Measurements from ENCODE around the gene TMEM131L. TPM values are rescaled to one million over a fixed set of nuclear protein-coding genes. Genes with fewer than 3 reads are reported as not detected.

Gene TMEM131L
- total RNA-seq, 1 donor from 2014 or later = 14.0 TPM

DNA sequence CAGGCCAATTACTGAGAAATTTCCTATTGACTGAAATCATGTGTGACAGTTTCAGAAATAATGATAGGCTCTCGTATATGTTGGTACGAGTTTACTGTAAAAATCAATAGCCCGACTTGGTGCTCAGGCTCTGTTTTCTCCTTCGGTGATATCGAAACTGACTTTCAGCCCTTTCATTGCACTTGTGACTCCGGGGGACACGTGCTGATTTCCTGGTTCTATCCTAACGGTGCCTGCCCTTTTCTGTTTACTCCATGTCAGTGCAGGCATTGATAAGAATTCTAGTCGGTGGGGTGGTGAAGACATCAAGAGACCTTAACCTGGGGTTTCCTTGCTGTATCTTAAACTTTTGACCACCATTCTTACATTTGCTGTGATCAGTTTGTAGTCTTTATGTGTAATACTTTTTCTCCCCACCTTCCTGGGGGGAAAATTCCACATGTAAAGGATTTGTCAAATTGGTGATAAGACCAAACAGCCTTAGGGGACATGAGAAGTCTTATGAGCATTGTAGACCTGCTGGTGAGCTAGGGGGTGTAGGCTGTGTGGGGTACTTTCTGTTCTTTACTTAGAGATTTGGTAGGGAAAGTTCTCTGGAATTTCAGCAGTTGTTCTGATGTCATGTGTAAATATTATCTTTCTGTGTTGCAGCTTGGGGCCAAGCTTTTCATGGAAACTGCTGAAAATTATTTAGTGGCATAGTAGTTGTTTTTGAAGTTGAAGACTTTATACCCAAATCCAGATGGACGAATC, 52.7 kb downstream of the TMEM131L start:
- peak; percentile 68 for DNase-seq (ENCODE audit: low spot score)
- ATAC-seq = peak; percentile 78

DNA sequence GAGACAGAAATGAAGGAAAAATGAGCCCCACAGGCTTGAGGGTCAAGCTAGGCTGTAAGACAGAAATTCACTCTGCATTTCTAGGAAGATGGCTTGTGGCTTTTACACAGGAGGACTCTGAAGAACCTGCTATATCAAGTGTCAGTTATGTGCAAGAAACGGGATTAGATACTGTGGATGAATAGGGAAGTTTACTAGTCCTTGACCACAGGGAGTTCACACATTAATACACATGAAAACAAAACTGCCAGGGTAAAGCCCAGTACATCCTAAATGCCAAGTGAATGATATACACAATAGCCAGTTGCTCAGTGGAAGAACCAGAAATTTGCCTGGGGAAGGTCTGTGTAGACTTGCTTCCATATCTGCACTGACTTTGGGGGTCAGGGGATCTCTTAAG, 53.5 kb downstream of the TMEM131L start:
- ATAC-seq (no peak), DNase-seq (ENCODE audit: low spot score) (no peak)

DNA sequence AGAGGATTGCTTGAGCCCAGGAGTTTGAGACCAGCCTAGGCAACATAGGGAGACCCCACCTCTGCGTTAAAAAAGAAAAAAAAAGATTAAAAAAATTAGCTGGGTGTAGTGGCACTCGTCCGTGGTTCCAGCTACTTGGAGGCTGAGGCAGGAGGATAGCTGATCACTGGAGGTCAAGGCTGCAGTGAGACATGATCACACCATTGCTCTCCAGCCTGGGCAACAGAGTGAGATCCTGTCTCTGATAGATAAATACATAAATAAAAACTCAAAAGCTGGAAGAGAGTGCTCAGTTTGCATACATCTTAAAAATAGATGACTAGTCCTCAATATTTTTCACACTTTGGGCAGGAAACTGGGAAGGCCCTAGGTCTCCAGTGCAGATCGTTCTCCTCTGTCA, 54.1 kb downstream of the TMEM131L start:
- no peak for DNase-seq (ENCODE audit: low spot score)

DNA sequence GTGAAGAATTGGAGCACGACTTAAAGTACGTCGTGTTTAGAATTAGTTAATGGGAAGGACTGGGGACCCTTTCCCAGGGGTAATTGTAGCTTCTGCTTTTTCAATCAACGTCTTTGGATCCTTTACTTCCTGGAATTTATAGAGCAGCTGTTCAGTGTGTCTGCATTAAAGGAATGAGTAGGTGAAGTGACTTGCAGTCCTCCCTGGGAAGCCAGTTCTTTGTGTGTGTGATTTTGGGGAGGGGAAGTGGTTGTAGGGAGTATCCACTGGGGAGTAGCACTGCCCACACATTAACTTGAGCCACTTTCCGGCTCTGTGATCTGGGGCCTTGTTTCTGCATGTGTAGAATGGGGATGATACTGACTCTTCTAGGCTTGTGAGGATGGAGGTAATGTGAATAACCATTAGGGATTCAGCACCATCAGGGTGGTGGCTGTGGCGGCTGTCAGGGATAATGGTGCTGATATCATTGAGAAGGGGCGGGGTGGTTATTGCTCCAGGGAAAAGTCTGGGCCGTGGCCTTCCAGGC, 54.7 kb downstream of the TMEM131L start:
- DNase-seq (ENCODE audit: low spot score) (no peak), ATAC-seq (no peak)

More for the DNA sequence above, 54.1 kb downstream of the TMEM131L start:
- no peak for ATAC-seq

- DNase-seq (ENCODE audit: low spot score) (no peak), ATAC-seq (no peak)
Observed at GRCh38 chr4:153521478-153521877, 55.3 kb downstream of the TMEM131L start.

DNA sequence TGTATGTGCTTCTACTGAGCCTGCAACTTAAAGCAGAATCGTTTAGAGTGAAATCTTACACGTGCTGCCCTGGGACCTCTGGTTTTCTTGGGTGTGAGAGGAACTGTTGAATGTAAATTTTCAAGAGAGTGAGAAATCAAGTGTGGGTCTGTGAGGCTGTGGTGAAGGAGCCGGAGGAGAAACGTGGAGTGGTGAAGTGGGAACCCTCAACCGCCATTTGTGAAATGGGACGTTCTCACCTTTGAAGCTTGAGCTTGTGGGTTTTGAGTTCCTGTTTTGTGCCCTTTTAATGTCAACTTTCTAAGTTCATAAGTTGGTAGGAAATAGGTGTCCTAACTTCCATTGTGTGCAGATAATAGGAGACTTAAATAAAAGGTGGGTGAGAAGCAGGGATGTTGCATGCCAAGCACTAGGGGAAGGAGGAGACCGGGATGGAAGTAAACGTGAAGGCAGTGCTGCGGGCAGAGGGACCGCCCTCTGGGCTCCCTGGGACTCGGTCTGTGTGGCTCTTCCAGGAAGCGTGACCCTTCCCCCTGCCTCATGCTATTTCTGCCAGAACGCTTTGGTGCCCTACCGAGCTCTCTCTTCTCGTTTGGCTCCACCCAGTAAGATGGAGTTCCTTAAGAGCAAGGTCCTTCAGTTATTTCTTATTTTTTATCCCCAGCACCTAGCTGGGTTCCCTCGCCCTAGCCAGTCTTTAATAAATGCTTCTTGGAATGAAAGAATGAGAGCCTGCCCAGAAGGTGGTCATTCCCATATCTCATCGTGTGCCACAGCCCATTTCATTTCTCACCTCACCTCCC, 56.0 kb downstream of the TMEM131L start:
- DNase-seq (ENCODE audit: low spot score) (no peak), ATAC-seq (no peak)

DNA sequence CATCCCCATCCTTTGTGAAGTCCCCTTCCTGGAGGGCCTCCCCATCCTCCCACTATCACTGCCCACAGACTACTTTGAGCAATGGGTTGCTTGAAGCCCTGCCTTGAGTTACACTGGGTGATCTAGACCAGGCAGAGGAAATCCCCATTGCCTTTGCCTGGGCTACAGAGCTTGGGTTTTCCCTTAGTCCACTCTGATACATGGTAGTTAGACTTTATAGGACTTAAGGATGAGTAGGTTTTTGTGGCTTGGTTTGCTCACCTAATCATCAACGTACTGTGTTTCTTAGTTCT, 56.6 kb downstream of the TMEM131L start:
- ATAC-seq (no peak), DNase-seq (ENCODE audit: low spot score) (no peak)

- DNase-seq (ENCODE audit: low spot score) (no peak), ATAC-seq (no peak)
Observed at GRCh38 chr4:153523164-153523796, 57.1 kb downstream of the TMEM131L start.

DNA sequence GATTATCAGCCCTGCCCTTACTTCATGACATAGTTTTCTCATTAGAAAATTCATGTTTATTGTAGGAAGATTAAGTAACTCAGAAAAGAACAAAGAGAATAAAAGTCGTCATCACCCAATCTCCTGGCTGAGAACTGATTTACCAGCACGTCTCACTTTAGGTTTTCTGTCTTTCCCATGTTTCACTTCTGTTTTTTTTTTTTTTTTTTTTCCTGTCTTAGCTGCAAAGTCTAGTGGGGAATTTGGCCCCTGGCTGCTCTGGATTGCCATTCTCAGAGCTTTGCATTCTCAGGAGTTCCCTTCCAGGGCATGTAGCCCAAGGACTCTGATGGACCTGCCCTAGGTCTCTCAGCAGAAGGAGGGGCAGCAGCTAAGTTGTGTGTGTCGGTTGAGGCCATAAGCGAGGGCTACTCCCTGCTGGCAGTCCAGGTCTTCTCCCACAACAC, 57.8 kb downstream of the TMEM131L start:
- no peak for DNase-seq (ENCODE audit: low spot score)
- no peak for ATAC-seq

DNA sequence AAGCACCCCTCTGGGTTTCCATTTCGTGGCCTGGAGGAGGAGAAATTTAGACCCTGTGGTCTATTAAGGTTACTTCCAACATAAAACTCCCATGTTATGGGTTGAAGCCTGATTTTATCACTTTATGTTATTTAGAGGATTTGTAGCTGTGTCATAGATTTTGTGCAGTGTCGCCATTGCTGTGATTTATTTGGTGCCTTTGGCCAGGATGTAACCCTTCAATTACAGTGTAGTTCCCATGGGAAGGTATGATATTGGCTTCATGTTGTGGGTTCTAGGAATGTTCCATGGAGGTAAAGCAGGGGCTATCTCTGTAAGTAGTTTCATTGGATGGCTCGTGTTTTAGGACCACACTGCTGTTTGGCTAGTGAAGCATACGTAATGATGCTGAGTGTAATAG, 58.5 kb downstream of the TMEM131L start:
- no peak for ATAC-seq

GRCh38 chr4:153527690-153528089, 61.5 kb downstream of the TMEM131L start:
- DNase-seq (ENCODE audit: low spot score) (no peak), ATAC-seq (no peak)

More for the DNA sequence above, 58.5 kb downstream of the TMEM131L start:
- no peak for DNase-seq (ENCODE audit: low spot score)

DNA sequence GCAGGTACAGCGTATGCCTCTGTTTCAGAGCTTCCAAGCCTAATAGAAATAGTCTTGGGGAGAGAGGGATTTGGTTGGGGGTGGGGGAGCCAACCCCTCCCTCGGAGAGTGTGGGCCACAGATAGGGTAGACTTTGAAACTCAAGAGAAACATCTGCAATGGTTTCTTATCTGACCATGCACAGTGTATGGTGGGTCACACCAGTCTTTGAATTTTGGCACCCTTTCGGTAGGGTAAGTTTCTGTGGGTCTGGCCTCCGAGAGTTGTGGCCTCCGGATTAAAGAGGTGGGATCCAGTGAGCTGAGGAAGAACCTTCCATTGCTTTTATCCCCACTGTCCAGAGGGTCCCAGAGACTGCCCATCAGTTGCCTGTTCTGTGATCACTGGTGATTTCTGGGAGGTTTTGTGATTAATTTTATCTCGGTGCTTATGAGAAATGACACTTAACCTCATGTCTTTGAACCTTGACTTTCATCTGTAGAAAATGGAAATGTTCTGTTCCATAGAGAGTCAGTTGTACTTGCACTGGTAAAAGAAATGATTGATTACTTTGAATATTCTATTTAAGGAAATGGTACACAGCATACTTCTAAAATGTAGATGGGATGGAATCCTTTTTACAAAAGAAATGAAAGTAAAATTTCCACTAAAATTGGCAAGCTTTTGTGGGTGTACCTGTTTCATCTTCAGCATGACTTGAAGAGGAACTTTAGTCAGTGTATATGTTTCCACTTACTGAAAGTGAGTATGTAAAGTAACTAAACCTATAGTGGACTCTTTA, 62.7 kb downstream of the TMEM131L start:
- no peak for ATAC-seq
- DNase-seq (ENCODE audit: low spot score) = no peak

DNA sequence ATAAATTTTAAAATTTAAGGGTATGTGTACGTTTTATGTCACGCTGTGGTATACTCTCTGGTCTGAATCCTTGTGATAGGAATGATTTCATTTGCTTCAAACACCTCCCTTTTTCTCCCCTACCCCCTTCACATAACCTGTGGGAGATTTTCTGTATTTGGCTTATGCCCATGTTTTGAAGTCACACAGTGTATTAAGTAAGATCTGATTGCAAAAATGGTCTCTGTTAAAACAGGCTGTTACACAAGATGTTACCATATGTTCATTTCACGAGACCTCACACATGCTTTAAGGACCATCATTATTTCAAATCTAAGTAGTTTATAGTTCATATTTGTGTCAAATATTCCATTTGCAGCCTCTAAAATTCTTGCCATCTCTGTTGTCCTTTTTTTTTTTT, 63.5 kb downstream of the TMEM131L start:
- DNase-seq (ENCODE audit: low spot score) = no peak
- ATAC-seq = peak; percentile 51

GRCh38 chr4:153530284-153530999, 64.3 kb downstream of the TMEM131L start:
- ATAC-seq (peak; percentile 55), DNase-seq (ENCODE audit: low spot score) (no peak)

DNA sequence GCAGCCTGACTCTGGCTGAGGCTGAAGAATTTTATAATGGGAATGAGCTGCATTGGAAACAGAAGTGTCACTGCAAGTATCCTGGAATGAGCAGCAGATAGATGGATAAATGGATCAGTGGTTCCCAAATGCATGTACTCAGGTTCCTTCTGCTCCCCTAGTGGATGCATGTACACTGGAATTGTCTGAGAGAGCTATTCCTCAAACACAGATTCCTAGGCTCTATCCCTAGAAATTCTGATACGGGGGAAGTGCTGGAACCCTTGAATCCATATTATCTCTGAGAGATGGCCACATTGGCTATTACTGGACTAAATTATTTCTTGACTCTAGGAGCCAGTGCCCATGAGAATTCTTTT, 64.8 kb downstream of the TMEM131L start:
- DNase-seq (ENCODE audit: low spot score) = no peak
- peak; percentile 15 for ATAC-seq

DNA sequence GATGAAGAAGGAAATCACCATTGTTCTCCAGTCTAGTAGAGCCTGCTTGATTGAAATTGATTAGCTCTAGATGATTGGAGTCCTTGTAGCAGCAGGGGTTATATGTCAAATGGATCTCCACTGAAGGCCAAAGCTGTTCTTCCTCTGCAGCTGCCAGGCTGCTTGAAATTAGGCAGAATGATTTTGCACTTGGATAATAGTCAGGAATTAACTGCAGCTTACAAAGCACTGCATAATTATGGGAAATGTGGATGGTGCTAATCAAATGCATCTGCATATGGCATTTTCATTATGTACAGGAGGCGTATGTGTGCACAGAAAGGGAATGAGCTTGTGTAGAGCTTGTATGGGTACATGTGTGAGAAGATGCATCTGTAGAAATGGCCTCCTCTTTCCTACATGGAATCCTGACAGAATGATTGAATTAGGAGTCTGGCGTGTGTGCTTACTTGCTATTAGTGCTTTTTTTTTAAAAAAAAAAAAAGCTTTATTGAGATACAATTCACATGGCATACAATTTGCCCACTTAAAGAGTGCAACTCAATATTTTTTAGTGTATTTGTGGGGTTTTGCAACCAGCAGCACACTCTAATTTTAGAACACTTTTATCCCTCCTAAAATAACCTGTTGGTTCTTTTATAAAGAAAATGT, 65.9 kb downstream of the TMEM131L start:
- DNase-seq (ENCODE audit: low spot score) = no peak
- ATAC-seq = no peak

- DNase-seq (ENCODE audit: low spot score) = no peak
- ATAC-seq = peak; percentile 60
Observed at GRCh38 chr4:153532636-153533035, 66.5 kb downstream of the TMEM131L start.

GRCh38 chr4:153533387-153533786, 67.2 kb downstream of the TMEM131L start:
- ATAC-seq (peak; percentile 46), DNase-seq (ENCODE audit: low spot score) (no peak)

- ATAC-seq = no peak
- no peak for DNase-seq (ENCODE audit: low spot score)
Observed at GRCh38 chr4:153534792-153535629, 68.9 kb downstream of the TMEM131L start.

Measured in left lobe of liver (tissue), 2 donors.